Breast epithelium (tissue), 4 donors: ENCODE results near the gene METRN. TPM values are rescaled to one million over a fixed set of nuclear protein-coding genes. Genes with fewer than 3 reads are reported as not detected.
A peak's percentile ranks its signal among the peaks of the same experiment; 100 is the strongest.

Experiments used
- DNase-seq, 2 donors: peaks; one replicate each; pipeline ENCODE4 v3.0.0-alpha.2; 2019; ENCODE audit warnings: low spot score in 2 of 2
- H3K27ac ChIP-seq, 2 donors: fragments of 200-600 bp; sonication (generic) in 1 of 2; one replicate each; pipeline ENCODE4 v1.5.1; 2016 to 2019; ENCODE audit warnings: mild to moderate bottlenecking in 1 of 2
- H3K27me3 ChIP-seq, 2 donors: fragments of 200-600 bp; sonication (generic) in 1 of 2; one replicate each; pipeline versions ENCODE4 v1.5.1 to v1.6.0; 2017 to 2019; ENCODE audit warnings: control low read depth in 1 of 2, mild to moderate bottlenecking in 1 of 2
- H3K36me3 ChIP-seq: fragments of 200-600 bp; one replicate; pipeline ENCODE4 v1.5.1; 2019
- H3K4me1 ChIP-seq, 2 donors: fragments of 200-600 bp; sonication (generic); one replicate each; pipeline ENCODE4 v1.5.1; 2016 to 2019; ENCODE audit warnings: control low read depth in 1 of 2
- H3K4me3 ChIP-seq, 3 donors: fragments of 200-600 bp; sonication (generic); 1 replicate in 2 of 3; 2 replicates in 1 of 3; pipeline ENCODE4 v1.5.1; 2016 to 2019; ENCODE audit warnings: mild to moderate bottlenecking in 3 of 3, moderate library complexity in 2 of 3
- H3K9me3 ChIP-seq, 2 donors: fragments of 200-600 bp; sonication (generic) in 1 of 2; one replicate each; pipeline ENCODE4 v1.5.1; 2016 to 2019; ENCODE audit warnings: control low read depth in 1 of 2
- POLR2A ChIP-seq: fragments of 450-650 bp; IDR thresholded peaks from one replicate; pipeline ENCODE4 v1.6.1; 2016; ENCODE audit warnings: antibody characterized with exemption, mild to moderate bottlenecking, moderate library complexity
- POLR2AphosphoS5 ChIP-seq, 3 donors: sonication (generic); formaldehyde crosslinking; IDR thresholded peaks; one replicate each; pipeline ENCODE4 v1.6.1; 2017; ENCODE audit warnings: antibody characterized with exemption in 3 of 3
- intact Hi-C: fragments of 100-400 bp; cut with DNase I; formaldehyde crosslinking; loops from one replicate; pipeline ENCODE4 v1.15.1; 2023; ENCODE audit warnings: low total_unique reads
- total RNA-seq, 3 donors: library from RNA; depleted of rRNA; stranded (reverse); fragments of >200 nt; gene quantifications; one replicate each; pipeline ENCODE4 v1.1.0, GENCODE V29; 2016
- TF ChIP-seq, protein P1 (sequence below), 3 donors: fragments of 450-650 bp; IDR thresholded peaks; one replicate each; pipeline ENCODE4 v1.5.1; 2016 to 2017; ENCODE audit warnings: antibody characterized with exemption in 3 of 3, mild to moderate bottlenecking in 3 of 3, moderate library complexity in 3 of 3

Gene METRN
- total RNA-seq, 3 donors from 2014 or later: 23.6 to 30.2 (median 24.3) TPM

DNA sequence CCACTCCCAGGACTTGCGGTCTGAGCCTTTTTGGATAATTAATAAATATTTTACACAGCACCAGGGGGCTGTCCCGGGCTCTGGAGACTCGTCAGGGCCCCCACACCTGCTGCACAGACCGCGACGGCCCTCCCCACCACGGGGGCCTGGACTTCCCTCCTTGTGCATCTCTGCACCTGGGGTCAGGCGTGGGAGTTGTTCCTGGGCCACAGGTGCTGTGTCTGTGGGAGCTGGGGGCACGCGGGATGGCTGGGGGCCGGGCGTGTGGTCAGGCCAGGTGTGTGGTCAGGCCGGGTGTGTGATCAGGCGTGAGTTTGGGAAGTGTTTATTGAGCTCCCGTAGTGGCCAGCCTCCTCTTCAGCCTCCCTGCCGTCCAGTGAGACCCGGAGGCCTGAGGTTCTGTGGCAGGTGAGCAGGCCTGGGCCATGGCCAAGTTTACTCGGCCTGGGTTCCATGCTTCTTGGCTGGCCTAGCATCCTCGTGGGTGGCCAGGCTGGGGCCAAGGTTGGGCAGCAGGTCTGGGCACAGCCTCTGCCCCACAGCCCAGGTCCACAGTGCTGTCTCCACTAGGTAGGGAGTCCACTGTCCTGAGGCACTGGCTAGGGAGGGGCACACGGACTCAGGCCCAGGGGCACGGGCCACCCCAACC, 36.6 kb upstream of the METRN start:
- TF ChIP-seq POLR2A (no peak), POLR2AphosphoS5 (IDR thresholded peaks at IDR 0.05) (no peak)
- TF ChIP-seq, protein P1, sequence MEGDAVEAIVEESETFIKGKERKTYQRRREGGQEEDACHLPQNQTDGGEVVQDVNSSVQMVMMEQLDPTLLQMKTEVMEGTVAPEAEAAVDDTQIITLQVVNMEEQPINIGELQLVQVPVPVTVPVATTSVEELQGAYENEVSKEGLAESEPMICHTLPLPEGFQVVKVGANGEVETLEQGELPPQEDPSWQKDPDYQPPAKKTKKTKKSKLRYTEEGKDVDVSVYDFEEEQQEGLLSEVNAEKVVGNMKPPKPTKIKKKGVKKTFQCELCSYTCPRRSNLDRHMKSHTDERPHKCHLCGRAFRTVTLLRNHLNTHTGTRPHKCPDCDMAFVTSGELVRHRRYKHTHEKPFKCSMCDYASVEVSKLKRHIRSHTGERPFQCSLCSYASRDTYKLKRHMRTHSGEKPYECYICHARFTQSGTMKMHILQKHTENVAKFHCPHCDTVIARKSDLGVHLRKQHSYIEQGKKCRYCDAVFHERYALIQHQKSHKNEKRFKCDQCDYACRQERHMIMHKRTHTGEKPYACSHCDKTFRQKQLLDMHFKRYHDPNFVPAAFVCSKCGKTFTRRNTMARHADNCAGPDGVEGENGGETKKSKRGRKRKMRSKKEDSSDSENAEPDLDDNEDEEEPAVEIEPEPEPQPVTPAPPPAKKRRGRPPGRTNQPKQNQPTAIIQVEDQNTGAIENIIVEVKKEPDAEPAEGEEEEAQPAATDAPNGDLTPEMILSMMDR (IDR thresholded peaks at IDR 0.05): no peak
- Histone ChIP-seq H3K9me3 (no peaks in the 10 kb centered on the region), H3K36me3 (no peaks in the 10 kb centered on the region), H3K4me3 (no peak overlapping the region), H3K4me1 (peaks cover 9 to 27% of the 10 kb centered on the region in 2 donors), H3K27ac (peak overlapping the region; percentile 80 to 96), H3K27me3 (no peaks in the 10 kb centered on the region)
- no peak for DNase-seq
- intact Hi-C loops: no loop called here

DNA sequence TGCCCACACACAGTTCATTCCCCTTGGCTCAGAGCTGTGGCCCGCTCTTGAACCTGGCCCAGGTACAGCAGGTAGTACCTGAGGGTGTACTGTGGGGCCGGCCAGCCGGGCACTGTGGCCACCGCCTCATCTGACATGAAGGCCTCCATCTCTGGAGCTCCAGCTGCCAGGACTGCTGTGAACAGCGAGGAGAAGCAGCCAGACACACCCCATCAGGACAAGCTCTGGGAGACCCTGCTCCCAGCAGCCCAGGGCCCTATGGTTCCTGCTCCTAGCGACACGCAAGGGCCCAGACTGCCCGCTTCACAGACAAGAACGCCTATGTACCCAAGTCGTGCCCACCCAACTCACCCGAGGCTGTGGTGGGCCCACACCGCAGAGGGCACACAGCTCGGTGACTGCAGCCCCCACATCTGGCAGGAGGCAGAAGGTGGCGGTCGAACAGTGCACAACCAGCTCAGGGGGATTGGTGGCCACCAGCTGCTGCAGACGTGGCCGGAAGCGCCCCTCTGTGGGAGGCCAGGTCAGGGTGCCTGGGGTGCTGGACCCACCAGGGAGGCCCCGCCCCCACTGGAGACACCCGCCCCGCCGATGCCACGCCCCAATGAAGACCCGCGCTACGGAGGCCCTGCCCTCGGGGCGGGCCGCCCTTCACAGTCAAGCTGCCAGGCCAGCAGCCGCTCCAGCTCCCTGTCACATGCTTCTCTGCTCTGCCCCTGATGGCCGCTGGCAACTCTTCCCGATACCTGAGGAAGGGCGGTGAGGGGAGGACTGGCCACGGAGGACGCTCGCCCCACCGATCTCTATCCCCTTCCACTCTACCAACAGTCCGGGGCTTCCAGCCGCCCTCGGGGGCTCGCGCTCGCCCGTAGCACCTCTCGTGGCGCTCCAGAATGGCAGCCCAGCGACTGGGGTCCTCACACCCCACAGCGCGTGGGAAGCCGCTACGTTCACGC, 35.8 kb upstream of the METRN start:
- peak in 1 of 2 donors; percentile 73 for DNase-seq
- Histone ChIP-seq H3K4me3 (peak overlapping the region; percentile 72 to 90 (median 86)), H3K27ac (peak overlapping the region; percentile 80 to 96), H3K27me3 (no peaks in the 10 kb centered on the region), H3K9me3 (no peaks in the 10 kb centered on the region), H3K36me3 (no peaks in the 10 kb centered on the region), H3K4me1 (peaks cover 9 to 31% of the 10 kb centered on the region in 2 donors)
- TF ChIP-seq POLR2A (no peak), POLR2AphosphoS5 (IDR thresholded peaks at IDR 0.05) (peak in 1 of 3 donors; percentile 18)
- intact Hi-C loops: no loop called here

GRCh38 chr16:679814-680624, 34.9 kb upstream of the METRN start, which contains the start of gene STUB1:
STUB1 (plus strand) TSS chr16:680410; CDS start chr16:680526, 116 bp downstream.
- peak in 2 of 3 donors; percentile 50 to 54 for TF ChIP-seq POLR2AphosphoS5 (IDR thresholded peaks at IDR 0.05)
- TF ChIP-seq POLR2A: no peak
- H3K27me3 ChIP-seq: no peaks in the 10 kb centered on the region
- H3K4me1 ChIP-seq: peaks cover 15 to 35% of the 10 kb centered on the region in 2 donors
- intact Hi-C loops: no loop called here
- H3K27ac ChIP-seq: peak within 1 kb of the TSS; percentile 80 to 96
- peak within 1 kb of the TSS; percentile 72 to 90 (median 86) for H3K4me3 ChIP-seq
- peak; percentile 76 to 88 for DNase-seq
- no peaks in the 10 kb centered on the region for H3K36me3 ChIP-seq
- H3K9me3 ChIP-seq: no peaks in the 10 kb centered on the region

DNA sequence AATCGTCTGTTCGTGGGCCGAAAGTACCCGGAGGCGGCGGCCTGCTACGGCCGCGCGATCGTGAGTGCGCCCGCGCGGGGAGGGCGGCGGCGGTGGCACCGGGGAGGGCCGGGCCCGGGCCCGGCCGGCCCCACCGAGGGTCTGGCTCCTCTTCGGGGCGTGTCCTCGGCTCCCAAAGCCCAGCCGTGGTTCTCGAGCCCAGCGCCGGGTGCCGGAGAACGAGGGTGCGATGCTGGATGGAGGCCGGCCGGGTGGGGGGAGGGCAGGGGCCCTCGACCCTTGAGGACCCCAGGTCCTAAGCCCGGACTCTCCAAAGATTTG, 34.3 kb upstream of the METRN start:
- H3K4me3 ChIP-seq: peak overlapping the region; percentile 72 to 90 (median 86)
- H3K9me3 ChIP-seq: no peaks in the 10 kb centered on the region
- peak overlapping the region; percentile 80 to 96 for H3K27ac ChIP-seq
- DNase-seq: no peak
- no peaks in the 10 kb centered on the region for H3K36me3 ChIP-seq
- intact Hi-C loops: no loop called here
- no peak for TF ChIP-seq POLR2A
- no peak for TF ChIP-seq POLR2AphosphoS5 (IDR thresholded peaks at IDR 0.05)
- TF ChIP-seq, protein P1 (IDR thresholded peaks at IDR 0.05): no peak
- no peaks in the 10 kb centered on the region for H3K27me3 ChIP-seq
- peaks cover 17 to 41% of the 10 kb centered on the region in 2 donors for H3K4me1 ChIP-seq

- no peaks in the 10 kb centered on the region for H3K27me3 ChIP-seq
- DNase-seq: no peak
- H3K4me1 ChIP-seq: peaks cover 17 to 41% of the 10 kb centered on the region in 2 donors
- no peaks in the 10 kb centered on the region for H3K36me3 ChIP-seq
- peak overlapping the region; percentile 80 to 96 for H3K27ac ChIP-seq
- intact Hi-C loops: no loop called here
- peak overlapping the region; percentile 72 to 90 (median 86) for H3K4me3 ChIP-seq
- TF ChIP-seq, protein P1 (IDR thresholded peaks at IDR 0.05): no peak
- TF ChIP-seq POLR2AphosphoS5 (IDR thresholded peaks at IDR 0.05) (no peak), POLR2A (no peak)
- H3K9me3 ChIP-seq: no peaks in the 10 kb centered on the region
Measured at GRCh38 chr16:680967-681745, 33.8 kb upstream of the METRN start.
